Skeletal muscle tissue (tissue), 4 donors: ENCODE results near the gene ALDH1A3. TPM values are rescaled to one million over a fixed set of nuclear protein-coding genes. Genes with fewer than 3 reads are reported as not detected.
A peak's percentile ranks its signal among the peaks of the same experiment; 100 is the strongest.

ENCODE experiments used
- H3K27ac ChIP-seq: one replicate; pipeline ENCODE4 v1.7.0; 2013; ENCODE audit warnings: mild to moderate bottlenecking, low read depth, low read length, inconsistent platforms
- H3K27me3 ChIP-seq, 3 donors: one replicate each; pipeline ENCODE4 v1.7.0; 2013; ENCODE audit warnings: low read length in 3 of 3; ENCODE audit not compliant: control insufficient read depth in 3 of 3, insufficient read depth in 3 of 3
- H3K36me3 ChIP-seq, 3 donors: one replicate each; pipeline ENCODE4 v1.7.0; 2013; ENCODE audit warnings: low read length in 3 of 3; ENCODE audit not compliant: control insufficient read depth in 3 of 3, insufficient read depth in 3 of 3
- H3K4me1 ChIP-seq, 3 donors: one replicate each; pipeline ENCODE4 v1.7.0; 2013; ENCODE audit warnings: low read length in 3 of 3, mild to moderate bottlenecking in 3 of 3; ENCODE audit not compliant: control insufficient read depth in 3 of 3, insufficient read depth in 3 of 3
- H3K4me3 ChIP-seq, 3 donors: one replicate each; pipeline ENCODE4 v1.7.0; 2013; ENCODE audit warnings: low read length in 3 of 3
- H3K9ac ChIP-seq, 3 donors: one replicate each; pipeline ENCODE4 v1.7.0; 2013; ENCODE audit warnings: low read length in 3 of 3, mild to moderate bottlenecking in 3 of 3, moderate library complexity in 2 of 3, low read depth in 1 of 3
- H3K9me3 ChIP-seq, 3 donors: one replicate each; pipeline ENCODE4 v1.7.0; 2013; ENCODE audit warnings: low read length in 3 of 3; ENCODE audit not compliant: control insufficient read depth in 3 of 3
- total RNA-seq: library from RNA; depleted of rRNA; stranded (reverse); fragments of >200 nt; gene quantifications from one replicate; pipeline ENCODE4 v1.2.3, GENCODE V29; 2014
- donor health status: Osteomylitis.

Gene ALDH1A3
- 15.7 TPM for total RNA-seq

DNA sequence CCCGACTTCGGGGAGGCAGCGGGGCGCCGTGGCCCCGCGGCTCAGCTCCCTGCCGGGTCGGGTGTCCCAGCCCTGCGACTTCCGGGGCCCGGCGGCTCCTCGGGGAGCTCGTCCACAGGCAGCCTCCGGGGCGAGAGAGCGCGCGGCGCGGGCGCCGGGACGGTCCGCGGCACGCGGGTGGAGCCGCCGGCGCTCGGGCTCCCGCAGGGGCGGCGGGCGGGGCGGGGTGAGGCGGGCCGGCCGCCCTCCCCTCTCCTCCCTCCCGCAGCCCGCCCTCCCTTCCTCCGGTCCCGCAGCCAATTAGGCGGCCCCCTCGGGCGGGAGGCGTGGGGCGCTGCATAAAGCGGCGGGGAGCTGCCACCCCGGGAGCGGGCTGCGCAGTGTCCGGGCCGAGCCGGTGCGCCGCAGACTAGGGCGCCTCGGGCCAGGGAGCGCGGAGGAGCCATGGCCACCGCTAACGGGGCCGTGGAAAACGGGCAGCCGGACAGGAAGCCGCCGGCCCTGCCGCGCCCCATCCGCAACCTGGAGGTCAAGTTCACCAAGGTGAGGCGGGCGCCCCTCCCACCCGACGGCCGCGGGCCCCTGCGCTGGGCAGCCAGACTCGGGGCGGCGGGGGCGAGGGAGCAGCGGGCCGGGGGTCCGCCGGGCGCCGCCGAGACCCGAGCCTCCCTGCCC is at the start of gene ALDH1A3:
Gene ALDH1A3, plus strand, starts transcription at position 368 of the 675 bp plus-strand sequence. Its CDS starts 77 bp downstream, at position 445.
- peak within 1 kb of the TSS in 2 of 3 donors; percentile 20 to 40 for H3K9ac ChIP-seq
- peak within 1 kb of the TSS; percentile 3 for H3K27ac ChIP-seq

DNA sequence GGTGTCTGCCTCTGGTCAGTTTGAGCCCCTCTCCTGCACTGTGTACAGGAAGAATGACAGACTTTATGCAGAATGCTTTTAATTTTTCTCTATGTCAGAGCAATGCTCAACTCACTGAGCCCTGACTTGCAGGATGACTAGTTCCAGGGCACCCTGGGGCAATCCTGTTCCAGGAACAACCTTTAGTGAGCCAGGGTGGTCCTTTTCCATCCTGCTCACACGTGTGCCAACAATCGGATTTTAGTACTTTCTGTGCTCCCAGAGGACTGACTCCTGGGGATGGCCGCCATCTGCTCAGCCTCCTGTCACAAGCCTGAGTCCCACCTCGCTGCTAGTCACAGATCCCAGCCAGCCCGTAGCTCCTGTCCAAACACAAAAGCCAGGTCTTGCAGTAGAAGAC is 48.2 kb upstream of the ALDH1A3 start:
- Histone ChIP-seq H3K4me1 (no peaks in the 10 kb centered on the region), H3K9ac (no peak overlapping the region), H3K4me3 (no peak overlapping the region), H3K36me3 (no peaks in the 10 kb centered on the region), H3K27ac (no peak overlapping the region), H3K9me3 (peaks cover 0 to 4% (median 0%) of the 10 kb centered on the region in 3 donors), H3K27me3 (peaks cover 0 to 4% (median 4%) of the 10 kb centered on the region in 3 donors)

More for the DNA sequence above, at the start of gene ALDH1A3:
- H3K9me3 ChIP-seq = no peaks in the 10 kb centered on the region
- peak within 1 kb of the TSS; percentile 40 to 63 (median 52) for H3K4me3 ChIP-seq
- peaks cover 18 to 33% (median 22%) of the 10 kb centered on the region in 3 donors for H3K27me3 ChIP-seq
- no peaks in the 10 kb centered on the region for H3K36me3 ChIP-seq
- no peaks in the 10 kb centered on the region for H3K4me1 ChIP-seq

DNA sequence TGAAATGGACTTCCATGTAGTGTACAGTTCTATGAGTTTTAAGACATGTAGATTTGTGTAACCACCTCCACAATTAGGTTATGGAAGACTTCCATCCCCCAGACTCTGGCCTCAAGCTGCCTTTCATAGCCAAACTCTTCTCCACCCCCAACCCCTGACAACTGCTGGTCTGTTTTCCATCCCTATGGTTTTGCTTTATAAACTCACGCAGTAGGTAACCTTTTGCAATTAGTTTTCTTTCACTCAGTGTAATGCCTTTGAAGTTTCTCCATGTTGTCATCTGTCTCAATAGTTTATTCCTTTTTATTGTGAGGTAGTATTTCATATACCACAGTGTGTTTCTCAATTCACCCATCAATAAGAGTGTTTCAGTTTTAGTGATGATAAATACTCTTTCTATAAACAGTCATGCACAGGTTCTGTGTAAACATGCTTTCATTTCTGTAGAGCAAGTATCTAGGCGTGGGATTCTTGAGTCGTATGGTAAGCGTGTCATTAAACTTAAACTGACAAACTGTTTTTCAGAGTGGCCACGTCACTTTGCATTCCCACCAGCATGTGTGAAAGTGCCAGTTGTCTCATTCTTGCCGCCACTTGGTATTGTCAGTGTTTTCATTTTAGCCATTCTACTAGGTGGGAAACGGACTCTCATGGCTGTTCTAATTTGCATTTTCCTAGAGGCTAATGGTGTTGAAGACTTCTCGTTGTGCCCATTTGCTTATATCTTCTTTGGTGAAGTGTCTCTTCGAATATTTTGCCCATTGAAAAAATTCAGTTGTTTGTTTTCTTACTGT is 47.3 kb upstream of the ALDH1A3 start:
- peaks cover 0 to 4% (median 4%) of the 10 kb centered on the region in 3 donors for H3K27me3 ChIP-seq
- H3K27ac ChIP-seq = no peak overlapping the region
- peaks cover 0 to 4% (median 0%) of the 10 kb centered on the region in 3 donors for H3K9me3 ChIP-seq
- no peak overlapping the region for H3K9ac ChIP-seq
- no peaks in the 10 kb centered on the region for H3K4me1 ChIP-seq
- H3K4me3 ChIP-seq = no peak overlapping the region
- no peaks in the 10 kb centered on the region for H3K36me3 ChIP-seq

DNA sequence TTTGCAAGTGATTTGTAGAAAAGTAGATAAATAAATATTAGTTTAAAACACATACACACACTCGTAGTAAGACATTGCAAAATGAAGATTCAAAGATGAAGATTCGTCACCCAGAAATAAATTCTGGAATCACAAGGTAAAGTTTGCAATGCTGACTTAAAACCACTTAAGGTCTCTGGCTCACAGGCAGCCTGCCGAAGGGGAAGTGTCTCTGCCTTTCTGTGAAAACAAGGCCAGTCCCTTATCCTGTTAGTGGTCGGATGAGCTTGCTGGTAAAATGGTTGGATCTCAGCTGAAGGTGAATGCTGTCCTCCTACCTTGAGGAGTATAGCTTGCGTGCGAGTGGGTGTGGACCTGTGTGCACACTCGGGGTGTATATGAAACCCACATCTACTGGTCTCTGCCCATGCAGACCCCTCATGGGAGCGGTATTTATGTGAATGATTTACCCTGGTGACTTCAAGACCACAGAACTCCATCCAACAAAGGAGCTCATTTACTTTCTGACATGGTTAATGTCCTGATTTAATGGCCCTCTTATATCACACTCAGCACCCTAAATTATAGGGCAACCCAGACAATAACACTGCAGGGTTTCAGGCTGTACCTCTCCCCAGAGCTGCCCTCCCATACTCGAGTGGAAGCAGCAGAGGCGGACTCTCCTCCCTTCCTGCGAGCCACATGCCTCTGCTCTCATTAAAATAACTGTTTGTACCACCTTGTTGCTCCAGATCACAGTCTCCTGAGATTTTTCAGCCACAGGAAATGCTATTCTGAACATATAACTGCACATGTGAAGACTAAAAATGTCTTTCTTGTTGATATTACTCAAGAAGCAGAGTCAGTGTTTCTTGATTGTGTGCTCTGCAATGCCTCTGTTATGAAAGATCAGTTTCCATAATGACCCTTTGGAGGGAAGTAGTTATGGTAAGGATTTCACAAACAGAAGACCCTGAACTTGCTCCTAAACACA is 45.9 kb upstream of the ALDH1A3 start:
- no peak overlapping the region for H3K4me3 ChIP-seq
- H3K27me3 ChIP-seq = peaks cover 0 to 4% (median 4%) of the 10 kb centered on the region in 3 donors
- no peaks in the 10 kb centered on the region for H3K4me1 ChIP-seq
- no peak overlapping the region for H3K9ac ChIP-seq
- no peaks in the 10 kb centered on the region for H3K36me3 ChIP-seq
- no peak overlapping the region for H3K27ac ChIP-seq
- H3K9me3 ChIP-seq = no peaks in the 10 kb centered on the region

DNA sequence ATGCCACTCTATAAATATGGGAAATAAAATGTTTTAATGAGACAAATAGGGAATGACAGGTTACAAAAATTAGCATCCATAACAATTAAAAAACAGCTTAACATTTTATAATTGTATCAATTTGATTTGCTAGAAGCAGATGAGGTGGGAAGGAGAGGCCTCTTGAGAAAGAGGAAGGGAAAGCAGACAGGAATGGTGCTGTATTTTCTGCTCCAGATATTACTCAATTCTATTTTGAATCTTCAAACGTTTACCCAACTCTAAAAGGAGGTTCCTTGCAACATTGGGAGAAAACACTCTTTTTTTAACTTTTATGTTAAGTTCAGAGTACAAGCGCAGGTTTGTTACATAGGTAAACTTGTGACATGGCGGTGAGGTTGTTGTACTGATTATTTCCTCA is 44.9 kb upstream of the ALDH1A3 start:
- Histone ChIP-seq H3K36me3 (no peaks in the 10 kb centered on the region), H3K9me3 (no peaks in the 10 kb centered on the region), H3K4me1 (no peaks in the 10 kb centered on the region), H3K9ac (no peak overlapping the region), H3K27ac (no peak overlapping the region), H3K27me3 (peaks cover 0 to 4% (median 4%) of the 10 kb centered on the region in 3 donors), H3K4me3 (no peak overlapping the region)

DNA sequence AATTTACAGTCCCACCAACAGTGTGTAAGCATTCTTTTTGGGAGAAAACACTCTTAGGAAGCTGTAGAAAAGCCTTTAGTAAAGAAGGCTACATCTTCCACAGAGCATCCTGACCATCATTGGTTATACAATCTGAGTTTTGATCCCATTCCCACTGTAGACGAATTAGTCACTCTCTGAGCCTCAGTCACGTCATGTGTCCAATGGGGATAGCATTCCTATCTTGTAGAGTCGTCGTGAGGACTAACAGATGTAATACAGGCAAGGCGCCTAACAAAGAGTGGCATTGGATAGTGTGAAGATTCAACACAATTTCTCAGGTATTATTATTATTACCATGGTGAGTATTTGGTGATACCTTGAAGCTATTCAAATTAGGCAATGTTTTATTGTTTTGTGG is 44.0 kb upstream of the ALDH1A3 start:
- no peak overlapping the region for H3K9ac ChIP-seq
- H3K4me1 ChIP-seq = no peaks in the 10 kb centered on the region
- H3K9me3 ChIP-seq = no peaks in the 10 kb centered on the region
- H3K36me3 ChIP-seq = no peaks in the 10 kb centered on the region
- H3K27me3 ChIP-seq = peaks cover 0 to 4% (median 0%) of the 10 kb centered on the region in 3 donors
- H3K4me3 ChIP-seq = no peak overlapping the region
- no peak overlapping the region for H3K27ac ChIP-seq

DNA sequence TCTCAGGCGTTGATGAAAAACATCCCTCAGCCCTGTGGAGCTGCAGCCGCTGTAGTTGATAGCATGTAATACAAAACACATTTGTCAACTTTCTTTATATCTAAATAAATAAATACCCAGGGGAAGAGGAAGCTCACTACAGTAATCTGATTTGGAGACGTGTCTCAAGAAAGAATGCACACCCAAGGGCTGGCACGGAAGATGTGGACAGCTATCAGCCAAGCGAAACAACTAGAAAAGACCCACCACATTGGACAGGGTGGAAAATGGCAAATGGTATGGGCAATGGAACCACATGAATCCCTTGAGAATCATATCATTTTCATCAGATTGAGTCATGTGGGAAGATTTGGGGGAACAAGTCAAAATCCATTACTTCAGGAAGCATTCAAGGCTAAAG is 43.1 kb upstream of the ALDH1A3 start:
- H3K9ac ChIP-seq = no peak overlapping the region
- H3K4me3 ChIP-seq = no peak overlapping the region
- H3K27ac ChIP-seq = no peak overlapping the region
- no peaks in the 10 kb centered on the region for H3K36me3 ChIP-seq
- no peaks in the 10 kb centered on the region for H3K27me3 ChIP-seq
- H3K4me1 ChIP-seq = no peaks in the 10 kb centered on the region
- H3K9me3 ChIP-seq = no peaks in the 10 kb centered on the region

DNA sequence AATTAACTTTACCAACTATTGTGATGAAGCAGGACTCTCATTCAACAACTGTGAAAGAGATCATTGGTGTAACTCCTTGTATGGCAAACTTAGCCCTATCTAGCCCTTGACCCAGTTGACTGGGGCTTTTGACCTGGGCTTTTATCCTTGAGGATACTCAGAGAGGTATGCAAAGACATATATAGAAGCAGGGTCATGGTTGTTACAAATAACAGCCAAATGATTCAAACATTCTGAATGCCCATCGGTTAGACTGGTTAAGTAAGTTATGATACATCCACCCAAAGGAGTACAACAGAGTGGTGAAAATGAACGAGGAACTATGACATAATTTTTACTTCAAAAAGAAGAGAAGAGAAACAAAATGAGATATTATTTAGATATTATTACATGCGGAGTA is 38.2 kb upstream of the ALDH1A3 start:
- no peaks in the 10 kb centered on the region for H3K27me3 ChIP-seq
- H3K9ac ChIP-seq = no peak overlapping the region
- no peak overlapping the region for H3K27ac ChIP-seq
- H3K9me3 ChIP-seq = no peaks in the 10 kb centered on the region
- no peaks in the 10 kb centered on the region for H3K36me3 ChIP-seq
- H3K4me3 ChIP-seq = no peak overlapping the region
- no peaks in the 10 kb centered on the region for H3K4me1 ChIP-seq

DNA sequence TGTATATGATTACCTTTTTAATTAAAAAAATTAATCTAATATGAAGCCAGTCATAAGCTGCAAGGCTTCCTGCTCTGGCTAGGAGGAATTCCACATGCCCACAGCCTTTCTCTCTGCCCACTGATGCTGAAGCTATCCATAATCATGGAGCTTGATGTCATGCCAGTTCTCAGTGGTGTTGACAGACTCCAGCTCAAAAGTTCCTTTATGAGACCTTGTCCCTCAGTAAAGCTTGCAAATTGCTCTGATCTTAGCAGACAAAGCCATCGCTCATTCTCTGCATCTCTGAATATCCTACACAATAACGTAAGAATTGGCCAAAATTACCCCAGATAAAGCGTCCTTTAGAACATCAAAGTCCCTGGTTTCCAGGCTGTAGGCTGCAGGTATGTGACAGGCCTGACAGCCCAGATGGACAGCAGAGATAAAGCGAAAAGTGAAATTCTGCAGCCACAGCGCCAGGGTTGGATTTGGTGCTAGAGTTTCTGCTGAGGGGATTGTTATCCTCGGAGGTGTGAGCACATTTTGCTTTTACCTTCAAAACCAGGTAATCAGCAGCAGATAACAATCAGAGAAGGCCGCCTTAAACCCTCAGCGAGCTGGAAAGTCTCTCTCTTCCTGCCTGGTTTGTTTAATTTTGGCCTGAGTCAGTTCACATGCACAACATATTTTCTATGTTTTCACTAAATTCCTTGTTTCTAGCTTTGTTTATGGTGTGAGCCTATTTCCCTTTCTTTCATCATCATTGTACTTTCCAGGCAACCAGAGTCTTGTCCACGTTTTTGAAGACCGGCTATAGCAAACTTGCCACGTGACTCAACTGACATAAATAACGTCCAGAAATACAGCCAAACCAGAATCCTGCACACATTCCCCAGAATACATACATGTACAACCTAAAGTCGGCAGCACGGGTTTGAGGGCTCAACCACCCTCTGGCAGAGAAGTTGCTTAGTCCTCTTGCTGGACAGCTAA is 36.6 kb upstream of the ALDH1A3 start:
- no peak overlapping the region for H3K4me3 ChIP-seq
- H3K9ac ChIP-seq = no peak overlapping the region
- no peaks in the 10 kb centered on the region for H3K9me3 ChIP-seq
- no peak overlapping the region for H3K27ac ChIP-seq
- peaks cover 0 to 8% (median 0%) of the 10 kb centered on the region in 3 donors for H3K27me3 ChIP-seq
- H3K36me3 ChIP-seq = no peaks in the 10 kb centered on the region
- no peaks in the 10 kb centered on the region for H3K4me1 ChIP-seq
